Measurements from ENCODE around the gene ATP1A4. TPM values are rescaled to one million over a fixed set of nuclear protein-coding genes. Genes with fewer than 3 reads are reported as not detected.

ATP1A4 gene
- total and polyA plus RNA-seq, 7 experiments from 2014 or later: 0.71 TPM; not detected in 6

- no peaks in the 10 kb centered on the region for H3K36me3 ChIP-seq (ENCODE audit: control insufficient read depth in 2 of 3, insufficient read depth in 3 of 3, low read length in 3 of 3)
- DNase-seq: no peak
- H3K27ac Mint-ChIP-seq: no peak overlapping the region
- peaks cover 5 to 29% (median 14%) of the 10 kb centered on the region in 5 donors for H3K27me3 Mint-ChIP-seq
- CTCF ChIA-PET: no interaction called here
- POLR2A ChIA-PET: no interaction called here
- ATAC-seq: no peak
- no peaks in the 10 kb centered on the region for H3K27me3 ChIP-seq (ENCODE audit: control insufficient read depth in 2 of 2, insufficient read depth in 2 of 2, low read length in 2 of 2)
- no peak overlapping the region for H3K27ac ChIP-seq (ENCODE audit: low read depth, low read length)
- no peaks in the 10 kb centered on the region for H3K4me1 ChIP-seq (ENCODE audit: control insufficient read depth in 2 of 2, insufficient read depth in 2 of 2, low read length in 2 of 2)
- H3K36me3 Mint-ChIP-seq: peaks cover 0 to 4% (median 0%) of the 10 kb centered on the region in 5 donors
- H3K4me1 Mint-ChIP-seq: peaks cover 0 to 2% (median 0%) of the 10 kb centered on the region in 7 donors
- intact Hi-C loops (cut with micrococcal nuclease): no loop called here
- H3K9me3 Mint-ChIP-seq: no peaks in the 10 kb centered on the region
- no peak overlapping the region for H3K4me3 ChIP-seq (ENCODE audit: low read length)
- no peaks in the 10 kb centered on the region for H3K9me3 ChIP-seq (ENCODE audit: control insufficient read depth in 2 of 3, low read length in 3 of 3)
- H3K4me3 Mint-ChIP-seq: no peak overlapping the region
These were observed 37.3 kb upstream of the ATP1A4 start for GRCh38 chr1:160114085-160114484.

DNA sequence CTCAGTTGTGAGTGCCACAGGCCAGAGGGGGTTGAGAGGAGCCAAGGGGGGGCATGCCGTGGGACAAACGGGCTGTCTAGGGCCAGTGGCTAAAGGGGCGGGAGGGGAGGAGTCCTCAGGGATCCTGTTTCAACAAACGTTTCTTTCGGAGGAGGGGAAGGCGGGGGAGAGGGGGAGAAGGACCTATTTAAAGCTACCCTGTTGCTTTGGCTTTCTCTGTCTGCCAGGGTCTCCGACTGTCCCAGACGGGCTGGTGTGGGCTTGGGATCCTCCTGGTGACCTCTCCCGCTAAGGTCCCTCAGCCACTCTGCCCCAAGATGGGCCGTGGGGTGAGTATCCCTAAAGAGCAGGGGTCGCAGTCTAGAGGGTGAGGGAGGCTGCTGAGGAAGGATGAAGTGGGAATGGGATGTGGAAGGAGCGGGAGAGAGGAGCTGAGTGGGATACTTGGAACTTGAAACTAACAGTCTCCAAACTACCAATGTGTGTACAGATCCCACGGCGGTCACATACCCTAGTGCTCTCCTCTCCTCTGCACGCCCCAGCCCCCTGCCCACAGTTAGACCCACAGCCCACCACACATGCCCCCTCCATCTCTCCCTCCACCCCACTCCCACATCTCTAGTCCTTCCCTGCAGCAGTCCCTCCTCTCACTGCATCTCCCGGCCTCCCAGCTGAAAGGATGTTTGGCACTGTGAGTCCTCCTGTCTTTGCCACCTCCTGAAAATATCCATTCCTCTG, 35.7 kb upstream of the ATP1A4 start, which contains the start of gene ATP1A2:
Gene ATP1A2 (plus strand): TSS at position 215 of the 738 bp plus-strand sequence. CDS start 103 bp downstream, at position 318.
- Histone ChIP-seq H3K27me3 (ENCODE audit: control insufficient read depth in 2 of 2, insufficient read depth in 2 of 2, low read length in 2 of 2) (no peaks in the 10 kb centered on the region), H3K4me3 (ENCODE audit: low read length) (no peak within 1 kb of the TSS), H3K4me1 (ENCODE audit: control insufficient read depth in 2 of 2, insufficient read depth in 2 of 2, low read length in 2 of 2) (no peaks in the 10 kb centered on the region), H3K9me3 (ENCODE audit: control insufficient read depth in 2 of 3, low read length in 3 of 3) (no peaks in the 10 kb centered on the region), H3K36me3 (ENCODE audit: control insufficient read depth in 2 of 3, insufficient read depth in 3 of 3, low read length in 3 of 3) (no peaks in the 10 kb centered on the region), H3K27ac (ENCODE audit: low read depth, low read length) (no peak within 1 kb of the TSS)
- H3K36me3 Mint-ChIP-seq: peaks cover 0 to 4% (median 0%) of the 10 kb centered on the region in 5 donors
- peak within 1 kb of the TSS in 1 of 9 donors; percentile 15 for H3K27ac Mint-ChIP-seq
- H3K4me3 Mint-ChIP-seq: no peak within 1 kb of the TSS
- no peaks in the 10 kb centered on the region for H3K9me3 Mint-ChIP-seq
- intact Hi-C loops (cut with micrococcal nuclease): no loop called here
- CTCF ChIA-PET: no interaction called here
- DNase-seq (no peak), ATAC-seq (no peak)
- POLR2A ChIA-PET: interaction anchor here (0.6 kb wide), 1 partner anchor 50 kb away, joined by 3 read pairs; no protein-coding TSS in a partner anchor
- H3K27me3 Mint-ChIP-seq: peaks cover 5 to 23% (median 13%) of the 10 kb centered on the region in 5 donors
- peaks cover 0 to 1% (median 0%) of the 10 kb centered on the region in 7 donors for H3K4me1 Mint-ChIP-seq

DNA sequence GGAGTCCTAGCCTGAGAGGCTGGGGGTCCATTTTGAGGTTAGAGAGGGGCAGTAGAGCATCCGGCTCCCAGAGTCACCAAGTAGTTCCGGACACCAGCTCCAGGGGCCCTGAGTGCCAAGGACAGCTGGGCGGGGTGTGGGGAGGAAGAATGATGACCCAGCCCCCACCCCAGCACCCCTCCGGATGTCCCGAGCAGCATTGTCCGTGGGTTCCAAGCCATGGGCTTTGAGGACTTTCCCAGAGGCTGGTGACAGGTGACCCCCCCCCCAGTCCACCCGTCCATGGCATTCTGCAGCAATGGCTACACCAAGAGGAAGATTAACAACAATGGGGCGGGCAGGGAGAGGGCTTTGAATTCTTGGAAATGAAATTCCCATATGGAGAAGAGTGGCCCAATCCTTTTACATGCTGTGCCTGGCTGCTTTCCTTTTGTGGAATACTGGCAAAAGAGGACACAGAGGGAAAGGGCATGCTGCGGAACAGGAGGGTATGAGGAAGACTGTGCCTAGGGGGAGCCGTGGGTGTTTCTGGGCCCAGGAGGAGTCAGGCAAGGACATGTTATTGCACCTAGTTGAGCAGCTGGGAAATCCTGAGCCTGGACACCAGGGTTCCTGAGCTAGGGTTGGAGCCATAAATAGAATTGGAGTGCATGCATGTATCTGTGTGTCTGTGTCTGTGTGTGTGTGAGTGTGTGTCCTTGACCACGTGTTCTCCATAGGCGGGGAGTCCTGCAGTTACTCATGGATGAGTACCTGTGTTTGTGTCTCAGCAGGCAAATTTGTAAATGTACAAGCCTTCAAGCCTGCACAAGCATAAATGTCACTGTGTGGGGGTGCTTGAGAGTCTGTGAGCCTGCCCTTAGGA, 34.9 kb upstream of the ATP1A4 start:
- H3K27ac ChIP-seq (ENCODE audit: low read depth, low read length): no peak overlapping the region
- Mint-ChIP-seq H3K36me3 (peaks cover 0 to 4% (median 0%) of the 10 kb centered on the region in 5 donors), H3K27ac (no peak overlapping the region), H3K4me3 (no peak overlapping the region), H3K9me3 (no peaks in the 10 kb centered on the region), H3K27me3 (peaks cover 4 to 17% (median 11%) of the 10 kb centered on the region in 5 donors), H3K4me1 (no peaks in the 10 kb centered on the region)
- H3K9me3 ChIP-seq (ENCODE audit: control insufficient read depth in 2 of 3, low read length in 3 of 3): no peaks in the 10 kb centered on the region
- no peaks in the 10 kb centered on the region for H3K27me3 ChIP-seq (ENCODE audit: control insufficient read depth in 2 of 2, insufficient read depth in 2 of 2, low read length in 2 of 2)
- intact Hi-C loops (cut with micrococcal nuclease): no loop called here
- no peaks in the 10 kb centered on the region for H3K36me3 ChIP-seq (ENCODE audit: control insufficient read depth in 2 of 3, insufficient read depth in 3 of 3, low read length in 3 of 3)
- ATAC-seq (no peak), DNase-seq (no peak)
- ChIA-PET CTCF (no interaction called here), POLR2A (interaction anchor here (0.6 kb wide), 1 partner anchor 49 kb away, joined by 3 read pairs; no protein-coding TSS in a partner anchor)
- H3K4me1 ChIP-seq (ENCODE audit: control insufficient read depth in 2 of 2, insufficient read depth in 2 of 2, low read length in 2 of 2): no peaks in the 10 kb centered on the region
- no peak overlapping the region for H3K4me3 ChIP-seq (ENCODE audit: low read length)

GRCh38 chr1:160117300-160117699, 34.1 kb upstream of the ATP1A4 start:
- no peak for ATAC-seq
- H3K9me3 Mint-ChIP-seq: no peaks in the 10 kb centered on the region
- no peaks in the 10 kb centered on the region for H3K4me1 Mint-ChIP-seq
- Histone ChIP-seq H3K4me1 (ENCODE audit: control insufficient read depth in 2 of 2, insufficient read depth in 2 of 2, low read length in 2 of 2) (no peaks in the 10 kb centered on the region), H3K27me3 (ENCODE audit: control insufficient read depth in 2 of 2, insufficient read depth in 2 of 2, low read length in 2 of 2) (no peaks in the 10 kb centered on the region), H3K4me3 (ENCODE audit: low read length) (no peak overlapping the region), H3K27ac (ENCODE audit: low read depth, low read length) (no peak overlapping the region), H3K9me3 (ENCODE audit: control insufficient read depth in 2 of 3, low read length in 3 of 3) (no peaks in the 10 kb centered on the region), H3K36me3 (ENCODE audit: control insufficient read depth in 2 of 3, insufficient read depth in 3 of 3, low read length in 3 of 3) (no peaks in the 10 kb centered on the region)
- DNase-seq: no peak
- no peak overlapping the region for H3K4me3 Mint-ChIP-seq
- H3K27me3 Mint-ChIP-seq: peaks cover 4 to 17% (median 12%) of the 10 kb centered on the region in 5 donors
- ChIA-PET CTCF (no interaction called here), POLR2A (no interaction called here)
- H3K36me3 Mint-ChIP-seq: peaks cover 0 to 4% (median 0%) of the 10 kb centered on the region in 5 donors
- no peak overlapping the region for H3K27ac Mint-ChIP-seq
- intact Hi-C loops (cut with micrococcal nuclease): no loop called here

DNA sequence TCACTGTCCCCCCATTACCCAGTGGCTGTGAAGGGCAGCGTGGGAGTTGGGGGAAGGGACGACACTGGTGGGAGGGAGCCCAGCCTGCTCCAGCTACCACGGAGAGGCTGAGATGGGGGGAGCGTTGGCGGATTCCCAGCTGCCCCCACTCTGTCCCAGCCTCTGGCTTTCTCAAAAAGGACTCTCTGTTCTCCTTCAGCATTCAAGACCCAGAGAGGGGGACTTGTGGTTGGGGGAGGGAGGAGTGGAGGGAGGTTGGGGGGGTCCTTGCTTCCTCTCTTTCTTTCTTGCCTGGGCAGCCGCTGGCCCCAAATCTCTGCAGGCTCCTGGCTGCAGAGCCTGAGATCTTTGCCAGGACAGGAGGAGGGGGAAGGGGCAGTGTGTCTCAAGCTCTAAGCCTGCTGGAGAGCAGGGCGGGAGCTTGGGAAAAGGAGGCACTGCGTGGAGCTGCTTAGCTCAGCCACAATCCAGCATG, 33.7 kb upstream of the ATP1A4 start:
- CTCF ChIA-PET: no interaction called here

GRCh38 chr1:160118928-160119327, 32.5 kb upstream of the ATP1A4 start:
- intact Hi-C loops (cut with micrococcal nuclease): no loop called here
- Mint-ChIP-seq H3K4me3 (no peak overlapping the region), H3K9me3 (no peaks in the 10 kb centered on the region), H3K4me1 (no peaks in the 10 kb centered on the region), H3K27ac (no peak overlapping the region), H3K27me3 (peaks cover 4 to 17% (median 13%) of the 10 kb centered on the region in 5 donors), H3K36me3 (peaks cover 0 to 4% (median 0%) of the 10 kb centered on the region in 5 donors)
- Histone ChIP-seq H3K4me3 (ENCODE audit: low read length) (no peak overlapping the region), H3K27me3 (ENCODE audit: control insufficient read depth in 2 of 2, insufficient read depth in 2 of 2, low read length in 2 of 2) (no peaks in the 10 kb centered on the region), H3K36me3 (ENCODE audit: control insufficient read depth in 2 of 3, insufficient read depth in 3 of 3, low read length in 3 of 3) (no peaks in the 10 kb centered on the region), H3K27ac (ENCODE audit: low read depth, low read length) (no peak overlapping the region), H3K9me3 (ENCODE audit: control insufficient read depth in 2 of 3, low read length in 3 of 3) (no peaks in the 10 kb centered on the region), H3K4me1 (ENCODE audit: control insufficient read depth in 2 of 2, insufficient read depth in 2 of 2, low read length in 2 of 2) (no peaks in the 10 kb centered on the region)
- ChIA-PET POLR2A (no interaction called here), CTCF (no interaction called here)
- ATAC-seq (no peak), DNase-seq (no peak)

More for the DNA sequence above, 33.7 kb upstream of the ATP1A4 start:
- no peaks in the 10 kb centered on the region for H3K9me3 Mint-ChIP-seq
- H3K4me1 Mint-ChIP-seq: no peaks in the 10 kb centered on the region
- peaks cover 4 to 17% (median 13%) of the 10 kb centered on the region in 5 donors for H3K27me3 Mint-ChIP-seq
- ATAC-seq (no peak), DNase-seq (no peak)
- peaks cover 0 to 4% (median 0%) of the 10 kb centered on the region in 5 donors for H3K36me3 Mint-ChIP-seq
- no peak overlapping the region for H3K4me3 ChIP-seq (ENCODE audit: low read length)
- H3K9me3 ChIP-seq (ENCODE audit: control insufficient read depth in 2 of 3, low read length in 3 of 3): no peaks in the 10 kb centered on the region
- H3K4me1 ChIP-seq (ENCODE audit: control insufficient read depth in 2 of 2, insufficient read depth in 2 of 2, low read length in 2 of 2): no peaks in the 10 kb centered on the region
- POLR2A ChIA-PET: no interaction called here
- no peak overlapping the region for H3K4me3 Mint-ChIP-seq
- H3K27ac ChIP-seq (ENCODE audit: low read depth, low read length): no peak overlapping the region
- H3K27ac Mint-ChIP-seq: no peak overlapping the region
- H3K27me3 ChIP-seq (ENCODE audit: control insufficient read depth in 2 of 2, insufficient read depth in 2 of 2, low read length in 2 of 2): no peaks in the 10 kb centered on the region
- H3K36me3 ChIP-seq (ENCODE audit: control insufficient read depth in 2 of 3, insufficient read depth in 3 of 3, low read length in 3 of 3): no peaks in the 10 kb centered on the region
- intact Hi-C loops (cut with micrococcal nuclease): no loop called here

All from naive thymus-derived CD4-positive, alpha-beta T cell (primary cell).